Fibroblast of skin of scalp (primary cell): Measurements from ENCODE around the gene MBNL2.

Experiments
- DNase-seq: peaks from one replicate; pipeline ENCODE4 v3.0.0-alpha.2; 2013

The MBNL2 gene

GRCh38 chr13:97301382-97302095 is 79.4 kb downstream of the MBNL2 start:
- no peak for DNase-seq

DNA sequence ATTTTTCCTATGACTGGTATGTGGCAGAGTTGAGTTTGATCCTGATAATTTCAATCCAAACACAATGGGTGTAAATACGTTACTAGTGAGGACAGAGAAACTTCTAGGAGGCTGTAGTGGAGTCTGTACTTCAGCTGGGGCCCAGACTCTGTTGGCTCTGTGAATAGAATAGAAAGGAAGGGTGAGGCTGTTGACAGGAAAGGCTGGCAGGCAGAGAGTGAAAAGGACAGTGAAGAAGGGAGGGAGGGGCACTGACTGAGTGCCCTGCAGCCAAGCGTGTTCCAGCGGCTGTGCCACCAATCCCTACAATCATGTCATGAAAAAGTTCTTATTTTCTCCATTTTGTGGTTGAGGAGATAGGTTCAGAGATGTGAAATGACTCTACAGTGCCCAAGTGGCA is 80.5 kb downstream of the MBNL2 start:
- no peak for DNase-seq

DNA sequence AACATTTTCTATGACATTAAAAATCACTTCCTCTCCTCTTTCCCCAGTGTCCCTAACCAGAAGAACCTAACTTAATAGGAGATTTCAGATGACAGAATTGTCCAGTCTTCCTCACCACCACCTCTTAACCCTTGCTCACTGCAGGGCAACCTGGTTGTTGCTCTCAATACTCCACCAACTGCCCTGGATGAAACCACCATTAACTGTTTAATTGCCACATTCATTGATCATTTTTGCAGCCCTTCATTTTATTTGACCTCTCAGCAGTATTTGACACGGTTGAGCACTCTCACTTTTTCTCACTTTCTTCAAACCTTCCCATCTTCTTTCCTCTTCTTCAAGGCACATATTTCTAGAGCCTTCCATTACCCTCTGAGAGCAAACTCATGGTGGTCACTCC is 84.0 kb downstream of the MBNL2 start:
- no peak for DNase-seq

GRCh38 chr13:97306645-97307044 is 84.5 kb downstream of the MBNL2 start:
- DNase-seq, result peak; percentile 56

- DNase-seq, result no peak
Observed at GRCh38 chr13:97307118-97307881, 85.2 kb downstream of the MBNL2 start.

GRCh38 chr13:97307882-97308624 is 85.9 kb downstream of the MBNL2 start:
- DNase-seq, result peak; percentile 85

DNA sequence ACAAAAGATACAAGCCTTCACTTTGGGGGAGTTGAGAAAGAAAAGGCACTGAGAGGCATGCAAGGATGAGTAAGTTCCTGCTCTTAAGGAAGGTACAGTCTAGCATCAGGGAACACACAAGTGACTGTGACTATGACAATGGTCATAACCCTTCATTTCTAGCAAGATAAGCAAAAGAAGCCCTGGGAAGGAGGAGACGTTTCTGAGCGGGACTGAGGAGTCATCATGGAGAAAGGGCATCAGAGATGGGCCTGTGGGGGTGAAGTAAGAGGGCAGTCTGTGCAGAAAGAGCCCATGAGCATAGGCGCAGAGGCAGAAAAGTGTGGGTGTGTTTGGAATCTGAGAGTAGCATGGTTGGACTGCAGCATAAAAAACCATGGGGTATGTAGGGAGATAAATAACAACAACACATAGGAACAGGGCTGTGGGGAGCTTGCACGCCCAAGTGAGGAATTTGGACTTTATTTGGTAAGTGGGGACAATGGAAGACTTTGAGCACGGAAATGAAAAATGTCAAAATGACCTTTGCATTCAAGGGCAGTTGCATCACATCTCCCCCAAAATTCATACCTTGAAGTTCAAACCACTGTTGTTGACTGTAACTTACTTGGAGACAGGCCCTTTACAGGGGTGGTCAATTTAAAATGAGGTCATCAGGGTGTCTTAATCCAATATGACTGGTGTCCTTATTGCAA is 86.7 kb downstream of the MBNL2 start:
- DNase-seq, result no peak

- no peak for DNase-seq
Observed at GRCh38 chr13:97310809-97311436, 88.8 kb downstream of the MBNL2 start.

DNA sequence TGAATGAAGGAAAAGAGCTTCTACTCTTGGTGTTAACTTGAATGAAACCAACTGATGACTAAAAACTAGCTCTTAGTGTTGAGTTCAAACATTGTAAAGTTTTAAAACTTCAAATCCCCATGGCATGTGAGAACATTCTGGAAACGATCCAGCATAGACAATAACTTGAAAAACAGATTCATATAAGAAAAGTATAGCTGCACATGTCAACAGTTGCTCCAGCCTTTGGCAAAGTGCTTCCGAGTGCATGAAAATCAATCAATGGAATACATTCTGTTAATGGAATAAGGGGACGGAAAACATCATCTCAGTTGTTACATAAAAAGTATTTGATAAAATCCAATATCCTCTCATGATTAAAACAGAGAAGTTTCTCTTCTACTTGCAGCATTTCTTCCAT is 89.8 kb downstream of the MBNL2 start:
- DNase-seq, result no peak

- no peak for DNase-seq
Observed at GRCh38 chr13:97313551-97314260, 91.6 kb downstream of the MBNL2 start.

- no peak for DNase-seq
Observed at GRCh38 chr13:97316390-97316789, 94.3 kb downstream of the MBNL2 start.

- DNase-seq, result no peak
Observed at GRCh38 chr13:97317933-97318332, 95.8 kb downstream of the MBNL2 start.

DNA sequence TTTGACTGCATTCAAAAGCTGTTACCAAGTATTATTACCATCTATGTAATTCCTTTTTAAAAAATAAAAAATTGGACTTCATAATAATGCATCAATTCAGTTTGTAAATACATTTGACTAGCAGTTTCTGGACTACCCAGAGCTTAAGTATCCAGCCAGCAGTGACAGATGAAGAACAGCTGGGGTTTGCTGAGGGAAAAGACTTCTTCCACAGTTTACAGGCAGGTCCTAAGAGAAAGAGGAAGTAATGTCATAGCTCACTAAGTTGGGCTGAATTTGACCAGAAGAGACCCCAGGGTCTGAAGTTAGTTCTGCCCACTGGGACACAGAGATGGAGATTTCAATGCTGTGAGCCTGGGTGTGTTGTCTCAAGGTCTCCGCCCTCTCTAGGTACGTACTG is 96.4 kb downstream of the MBNL2 start:
- no peak for DNase-seq

GRCh38 chr13:97319113-97319720 is 97.1 kb downstream of the MBNL2 start:
- no peak for DNase-seq

DNA sequence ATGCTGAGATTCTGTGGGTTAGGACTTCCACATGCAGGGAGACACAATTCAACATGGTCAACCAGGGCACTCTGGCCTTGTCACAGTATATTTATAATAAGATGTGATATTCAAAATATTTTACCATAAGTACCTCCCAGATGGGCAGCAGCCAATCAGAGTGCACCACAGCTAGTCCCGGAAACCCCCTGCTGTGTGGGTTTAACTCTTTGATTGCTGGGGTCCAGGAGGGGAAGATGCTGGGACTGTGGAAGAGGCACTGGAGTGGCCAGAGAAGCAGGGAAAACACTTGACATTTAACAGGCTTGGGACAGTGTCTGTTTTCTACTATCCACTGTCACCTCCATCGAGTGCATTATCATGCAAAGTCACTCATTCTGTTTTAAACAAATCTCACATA is 99.0 kb downstream of the MBNL2 start:
- no peak for DNase-seq

DNA sequence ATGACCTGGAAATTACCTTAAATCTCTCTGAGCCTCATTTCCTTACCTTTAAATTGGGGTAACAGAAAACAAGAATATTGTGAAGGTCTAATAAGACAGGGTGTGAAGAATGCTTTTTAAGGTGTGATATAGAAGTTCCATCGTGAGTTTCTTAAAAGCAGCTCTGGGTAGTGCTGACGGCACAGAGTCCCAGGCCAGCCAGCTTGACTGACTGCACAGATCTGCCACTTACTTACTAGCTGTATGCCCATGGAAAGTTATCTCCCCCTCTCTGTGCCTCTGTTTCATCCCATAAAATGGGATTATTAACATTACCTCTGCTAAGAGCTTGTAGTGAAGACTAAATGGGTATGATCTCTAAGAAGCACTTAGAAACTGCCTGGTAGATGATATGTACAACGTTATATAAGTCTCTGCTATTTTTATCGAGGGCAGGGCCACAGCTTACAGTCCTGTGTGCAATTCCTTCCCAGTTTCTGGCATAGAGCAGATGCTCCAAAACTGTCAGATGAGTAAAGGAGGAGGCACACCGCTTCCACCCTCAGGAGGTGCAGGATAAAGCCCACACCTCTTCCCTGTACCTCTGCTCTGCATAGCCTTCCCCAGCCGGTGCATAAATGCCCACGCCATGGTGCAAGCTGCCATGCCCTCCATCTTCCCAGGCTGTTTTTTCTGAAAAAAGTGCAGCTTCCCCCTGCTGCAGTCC is 99.6 kb downstream of the MBNL2 start:
- no peak for DNase-seq

- DNase-seq, result peak; percentile 76
Observed at GRCh38 chr13:97322740-97323342, 100.7 kb downstream of the MBNL2 start.

- DNase-seq, result no peak
Observed at GRCh38 chr13:97324115-97324514, 102.0 kb downstream of the MBNL2 start.

DNA sequence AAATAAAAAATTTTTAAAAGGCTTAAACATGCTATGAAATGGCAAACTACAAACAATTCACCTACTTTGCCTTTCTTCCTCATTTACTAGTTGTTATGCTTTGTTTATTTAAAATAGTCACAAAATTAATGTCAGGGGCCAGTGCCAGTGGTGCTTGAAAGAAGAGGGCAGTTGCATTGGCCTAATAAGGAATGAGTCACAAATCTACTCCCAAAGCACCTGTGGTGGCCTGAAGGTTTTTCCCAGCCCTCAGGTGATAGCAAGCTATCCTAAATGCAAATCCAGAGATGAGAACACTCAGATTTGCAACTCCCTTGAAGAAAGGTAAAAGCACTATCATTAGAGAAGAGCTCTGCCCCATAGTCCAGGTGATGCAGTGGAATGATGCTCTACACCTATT is 103.6 kb downstream of the MBNL2 start:
- DNase-seq, result no peak

DNA sequence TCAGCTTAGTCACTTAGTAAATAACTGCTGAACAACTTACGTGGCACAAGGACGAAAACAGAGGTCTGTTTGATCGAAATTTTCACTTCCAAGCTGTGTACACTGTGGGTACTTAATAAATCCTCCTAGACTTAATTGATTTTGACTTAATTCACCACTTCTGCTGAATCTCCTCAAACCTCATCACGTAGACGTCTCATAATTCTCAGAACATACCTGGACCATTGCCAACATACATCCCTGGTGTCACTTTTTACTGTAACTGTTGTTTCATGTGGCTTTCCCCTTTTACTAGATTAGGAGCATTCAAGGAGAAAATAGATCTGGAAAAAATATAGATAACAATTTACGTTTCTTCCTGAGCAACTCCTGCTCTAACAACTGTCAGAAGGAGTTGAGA is 105.0 kb downstream of the MBNL2 start:
- DNase-seq, result no peak
